Keratinocyte (primary cell): Measurements from ENCODE around the gene LYPD6B. TPM values are rescaled to one million over a fixed set of nuclear protein-coding genes. Genes with fewer than 3 reads are reported as not detected.

Experiments
- DNase-seq: peaks from one replicate; pipeline ENCODE4 v3.0.0-alpha.2; 2011; ENCODE audit warnings: low read depth, missing footprints, low spot score
- FAIRE-seq: peaks from 2 replicates; lab custom pipeline; 2011; peaks lifted over from hg19 to GRCh38; lab: Jason Lieb, UNC
- H2AFZ ChIP-seq: 2 replicates; pipeline ENCODE4 v1.6.0; 2012; ENCODE audit warnings: low read length, control low read depth, inconsistent platforms; ENCODE audit not compliant: control insufficient read depth
- H3K27ac ChIP-seq: 2 replicates; pipeline ENCODE4 v1.5.1; 2011; ENCODE audit warnings: low read length; ENCODE audit not compliant: control insufficient read depth, insufficient read depth
- H3K27me3 ChIP-seq: 3 replicates; pipeline ENCODE4 v1.6.0; 2011; ENCODE audit warnings: low read length; ENCODE audit not compliant: control insufficient read depth, insufficient read depth; ENCODE audit errors: extremely low read depth
- H3K36me3 ChIP-seq, 2 experiments: 2 replicates in 1 of 2; 3 replicates in 1 of 2; pipeline ENCODE4 v1.5.1; 2011; ENCODE audit warnings: low read length in 2 of 2, mild to moderate bottlenecking in 1 of 2; ENCODE audit not compliant: control insufficient read depth in 2 of 2, insufficient read depth in 2 of 2; ENCODE audit errors: extremely low read depth in 1 of 2
- H3K4me1 ChIP-seq: 3 replicates; pipeline ENCODE4 v1.5.1; 2011; ENCODE audit warnings: low read length; ENCODE audit not compliant: control insufficient read depth, insufficient read depth; ENCODE audit errors: extremely low read depth
- H3K4me2 ChIP-seq: 3 replicates; pipeline ENCODE4 v1.6.0; 2011; ENCODE audit warnings: low read depth, low read length; ENCODE audit not compliant: control insufficient read depth, insufficient read depth; ENCODE audit errors: extremely low read depth
- H3K4me3 ChIP-seq, 3 experiments: fragments of 200-600 bp in 1 of 3; sonication (generic) in 1 of 3; 2 replicates in 2 of 3; 3 replicates in 1 of 3; pipeline ENCODE4 v1.5.1; 2011 to 2016; ENCODE audit warnings: low read length in 3 of 3, mild to moderate bottlenecking in 3 of 3, control low read depth in 2 of 3, inconsistent platforms in 1 of 3, low read depth in 1 of 3, mixed read lengths in 1 of 3, mixed run types in 1 of 3, moderate library complexity in 1 of 3; ENCODE audit not compliant: control insufficient read depth in 2 of 3, insufficient read depth in 2 of 3; ENCODE audit errors: extremely low read depth in 1 of 3
- H3K79me2 ChIP-seq: 2 replicates; pipeline ENCODE4 v1.6.0; 2012; ENCODE audit warnings: low read length; ENCODE audit not compliant: control insufficient read depth, insufficient read depth
- H3K9ac ChIP-seq: 3 replicates; pipeline ENCODE4 v1.6.0; 2011; ENCODE audit warnings: low read length; ENCODE audit not compliant: control insufficient read depth, insufficient read depth; ENCODE audit errors: extremely low read depth
- H3K9me1 ChIP-seq: 3 replicates; pipeline ENCODE4 v1.6.0; 2011; ENCODE audit warnings: low read length; ENCODE audit not compliant: control insufficient read depth, insufficient read depth; ENCODE audit errors: extremely low read depth
- H3K9me3 ChIP-seq: 2 replicates; pipeline ENCODE4 v1.5.1; 2012; ENCODE audit warnings: low read depth, low read length; ENCODE audit not compliant: control insufficient read depth
- H4K20me1 ChIP-seq: 3 replicates; pipeline ENCODE4 v1.6.0; 2011; ENCODE audit warnings: low read length; ENCODE audit not compliant: control insufficient read depth, insufficient read depth; ENCODE audit errors: extremely low read depth
- CTCF ChIP-seq, 3 experiments: IDR thresholded peaks in 1 of 3; conservative IDR thresholded peaks in 1 of 3; optimal IDR thresholded peaks in 1 of 3; 2 replicates in 2 of 3; 3 replicates in 1 of 3; pipeline versions ENCODE3 to v1.5.1; 2011; ENCODE audit warnings: low read length in 3 of 3, mild to moderate bottlenecking in 3 of 3, moderate library complexity in 2 of 3, control low read depth in 1 of 3, inconsistent platforms in 1 of 3; ENCODE audit not compliant: insufficient read depth in 2 of 3; ENCODE audit errors: extremely low read depth in 1 of 3
- EZH2 ChIP-seq: IDR thresholded peaks from one replicate; pipeline ENCODE4 v1.6.1; 2012; ENCODE audit warnings: inconsistent platforms, mild to moderate bottlenecking, low read length, moderate library complexity
- dilution Hi-C: fragments of 300-500 bp; cut with MboI; formaldehyde crosslinking; loops from one replicate; pipeline ENCODE4 v1.7.0; 2020; ENCODE audit warnings: low sequenced_read_pairs; ENCODE audit not compliant: extremely low pct_ligation_motif_present
- polyA plus RNA-seq, 5 experiments: library from polyadenylated mRNA; depleted of rRNA in 3 of 5; stranded (reverse) in 3 of 5; stranded (forward) in 1 of 5; unstranded in 1 of 5; fragments of >200 nt; gene quantifications; 1 replicate in 1 of 5; 2 replicates in 3 of 5; 3 replicates in 1 of 5; pipeline versions ENCODE4 v1.2.1 to v1.2.3, GENCODE V29; 2011 to 2012; ENCODE audit warnings: missing spikeins in 2 of 5, low read depth in 1 of 5, low replicate concordance in 1 of 5

Gene LYPD6B
- polyA plus RNA-seq, 1 donor (not counting 4 experiments of a cell fraction or from before 2014, with no cell fraction given) = 24.7 TPM

DNA sequence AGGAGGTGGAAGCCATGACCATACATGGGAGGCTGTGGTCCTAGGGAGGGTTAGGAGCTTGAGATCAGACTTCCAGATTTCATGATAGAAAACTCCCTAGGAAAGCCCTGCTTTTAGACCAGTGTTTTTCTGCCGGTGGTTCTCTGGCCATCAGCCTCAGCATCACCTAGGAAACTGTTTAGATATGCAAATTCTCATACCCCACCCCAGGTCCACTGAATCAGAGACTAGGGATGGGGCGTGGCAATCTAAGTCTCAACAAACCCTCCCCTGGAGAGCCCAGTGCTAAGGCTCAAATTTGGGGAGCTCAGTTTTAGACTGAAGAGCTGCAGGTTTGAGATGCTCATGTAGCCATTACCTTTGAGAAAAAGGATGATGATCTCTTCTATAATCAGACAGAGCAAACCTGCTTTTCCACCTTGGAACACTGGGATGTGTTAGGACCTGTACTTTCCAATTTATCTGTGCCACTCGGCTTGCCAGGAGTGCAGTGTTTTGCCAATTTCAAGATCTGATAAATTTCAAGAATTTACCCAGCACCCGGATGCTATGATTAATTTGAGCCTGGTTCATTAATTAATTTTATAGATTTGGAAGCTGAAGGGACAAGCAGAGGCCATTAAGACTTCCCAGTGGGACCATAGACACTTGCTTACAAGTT lies 31.5 kb upstream of the LYPD6B start:
- H3K4me1 ChIP-seq = peaks cover 17% of the 10 kb centered on the region
- H3K9me1 ChIP-seq = no peaks in the 10 kb centered on the region
- H2AFZ ChIP-seq = no peak overlapping the region
- no peak overlapping the region for H3K27ac ChIP-seq
- H3K79me2 ChIP-seq = no peaks in the 10 kb centered on the region
- no peak overlapping the region for H3K4me3 ChIP-seq
- no peaks in the 10 kb centered on the region for H3K36me3 ChIP-seq
- no peaks in the 10 kb centered on the region for H4K20me1 ChIP-seq
- H3K4me2 ChIP-seq = peak overlapping the region; percentile 41
- H3K9me3 ChIP-seq = no peaks in the 10 kb centered on the region
- dilution Hi-C loops = no loop called here
- FAIRE-seq = peak; percentile 51
- no peak for DNase-seq
- no peak for TF ChIP-seq EZH2
- TF ChIP-seq CTCF (optimal IDR thresholded peaks at IDR 0.05 in 1 of 3, IDR thresholded peaks at IDR 0.05 in 1 of 3, conservative IDR thresholded peaks at IDR 0.05 in 1 of 3; ENCODE audit: extremely low read depth in 1 of 3, insufficient read depth in 2 of 3, low read length in 3 of 3) = no peak
- no peaks in the 10 kb centered on the region for H3K27me3 ChIP-seq
- H3K9ac ChIP-seq = no peak overlapping the region

DNA sequence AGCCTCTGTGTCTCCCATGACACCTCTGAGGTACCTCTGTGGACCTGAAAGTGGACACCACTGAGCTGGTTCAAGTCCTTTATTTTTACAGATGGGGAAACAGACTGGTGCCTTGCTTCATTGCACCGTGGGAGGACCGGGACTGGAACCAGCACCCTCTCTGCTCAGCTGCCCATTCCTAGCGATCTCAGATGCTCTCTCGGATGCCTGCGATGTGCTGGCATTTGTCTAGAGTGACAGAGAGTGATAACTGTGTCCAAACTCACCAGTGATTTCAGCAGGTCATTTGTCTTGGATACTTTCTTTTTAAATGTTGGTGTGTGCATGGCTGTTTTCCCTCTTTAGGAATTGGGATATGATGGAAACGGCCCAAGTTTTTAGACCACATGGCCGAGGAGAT lies 30.1 kb upstream of the LYPD6B start:
- Histone ChIP-seq H3K9me3 (no peaks in the 10 kb centered on the region), H3K9me1 (no peaks in the 10 kb centered on the region), H3K4me1 (peaks cover 17% of the 10 kb centered on the region), H3K36me3 (no peaks in the 10 kb centered on the region), H4K20me1 (no peaks in the 10 kb centered on the region), H2AFZ (no peak overlapping the region), H3K4me2 (no peak overlapping the region), H3K4me3 (no peak overlapping the region), H3K9ac (no peak overlapping the region), H3K27me3 (no peaks in the 10 kb centered on the region), H3K27ac (no peak overlapping the region), H3K79me2 (no peaks in the 10 kb centered on the region)
- FAIRE-seq = no peak
- DNase-seq = no peak
- dilution Hi-C loops = no loop called here
- TF ChIP-seq CTCF (optimal IDR thresholded peaks at IDR 0.05 in 1 of 3, IDR thresholded peaks at IDR 0.05 in 1 of 3, conservative IDR thresholded peaks at IDR 0.05 in 1 of 3; ENCODE audit: extremely low read depth in 1 of 3, insufficient read depth in 2 of 3, low read length in 3 of 3) (no peak), EZH2 (no peak)
